HUES6 (cell line): ENCODE results near the gene LRTM2.

Experiments
- H3K27ac ChIP-seq: 2 replicates; pipeline ENCODE4 v1.7.0; 2013; ENCODE audit warnings: low read depth, mild to moderate bottlenecking, low read length, inconsistent platforms
- H3K27me3 ChIP-seq: 2 replicates; pipeline ENCODE4 v1.6.1; 2013; ENCODE audit warnings: low read length; ENCODE audit not compliant: control insufficient read depth, insufficient read depth
- H3K36me3 ChIP-seq: 2 replicates; pipeline ENCODE4 v1.6.1; 2013; ENCODE audit warnings: low read length; ENCODE audit not compliant: control insufficient read depth, insufficient read depth
- H3K4me1 ChIP-seq: 2 replicates; pipeline ENCODE4 v1.6.1; 2013; ENCODE audit warnings: low read length; ENCODE audit not compliant: control insufficient read depth, insufficient read depth
- H3K4me3 ChIP-seq: 2 replicates; pipeline ENCODE4 v1.5.1; 2013; ENCODE audit warnings: low read depth, low read length
- H3K9ac ChIP-seq: one replicate; pipeline ENCODE4 v1.6.1; 2013; ENCODE audit warnings: mild to moderate bottlenecking, low read length
- H3K9me3 ChIP-seq: 2 replicates; pipeline ENCODE4 v1.6.1; 2013; ENCODE audit warnings: low read depth, low read length; ENCODE audit not compliant: control insufficient read depth, insufficient read depth

LRTM2 gene

GRCh38 chr12:1847411-1847810, 27.0 kb downstream of the LRTM2 start:
- no peak overlapping the region for H3K9ac ChIP-seq
- no peak overlapping the region for H3K4me3 ChIP-seq
- peaks cover 2% of the 10 kb centered on the region; the same call in 1 of the 2 replicates for H3K27me3 ChIP-seq
- no peaks in the 10 kb centered on the region for H3K9me3 ChIP-seq
- no peak overlapping the region for H3K27ac ChIP-seq
- peaks cover 11% of the 10 kb centered on the region; the same call in 1 of the 2 replicates for H3K4me1 ChIP-seq
- H3K36me3 ChIP-seq = no peaks in the 10 kb centered on the region

DNA sequence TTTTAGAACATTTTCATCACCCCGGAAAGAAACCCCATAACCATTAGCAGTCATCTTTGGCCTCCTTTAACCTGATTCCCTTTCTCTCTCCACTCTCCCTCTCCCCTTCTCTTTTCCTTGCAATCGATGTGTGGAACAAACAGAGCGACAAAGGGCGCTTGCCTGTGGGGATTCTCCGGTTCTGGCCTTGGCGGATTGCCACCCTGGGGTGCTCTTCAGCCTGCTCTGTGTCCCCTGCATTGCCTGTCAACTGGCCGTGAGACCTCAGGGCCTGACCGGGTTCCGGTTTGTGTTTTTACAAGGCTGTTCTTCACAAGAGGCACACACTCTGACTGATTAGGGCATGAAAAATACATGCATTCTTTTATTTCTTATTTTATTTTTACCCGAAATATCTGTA, 27.8 kb downstream of the LRTM2 start:
- no peaks in the 10 kb centered on the region for H3K9me3 ChIP-seq
- H3K27me3 ChIP-seq = peaks cover 2% of the 10 kb centered on the region; the same call in 1 of the 2 replicates

DNA sequence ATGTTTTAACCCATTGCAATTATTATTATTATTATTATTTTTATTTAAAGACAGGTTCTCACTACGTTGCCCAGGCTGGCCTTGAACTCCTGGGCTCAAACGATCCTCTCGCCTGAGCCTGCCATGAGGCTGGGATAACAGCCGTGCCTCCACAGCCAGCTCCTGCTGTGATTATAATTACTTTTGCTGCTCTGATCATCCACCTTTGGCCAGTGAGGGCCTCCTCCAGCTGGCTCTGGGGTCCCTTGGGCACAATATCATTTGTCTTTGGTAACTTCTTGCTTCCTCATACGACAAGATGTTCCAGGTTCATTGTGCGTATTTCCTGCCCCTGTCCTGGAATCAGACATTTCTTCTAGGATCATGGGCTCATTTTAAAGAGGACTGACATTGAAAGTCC, 28.4 kb downstream of the LRTM2 start:
- Histone ChIP-seq H3K27ac (no peak overlapping the region), H3K4me1 (peaks cover 11% of the 10 kb centered on the region; the same call in 1 of the 2 replicates), H3K36me3 (no peaks in the 10 kb centered on the region), H3K27me3 (peaks cover 2% of the 10 kb centered on the region; the same call in 1 of the 2 replicates), H3K4me3 (no peak overlapping the region), H3K9ac (no peak overlapping the region), H3K9me3 (no peaks in the 10 kb centered on the region; the same call in 1 of the 2 replicates)

More for the DNA sequence above, 27.8 kb downstream of the LRTM2 start:
- no peak overlapping the region for H3K27ac ChIP-seq
- no peaks in the 10 kb centered on the region for H3K36me3 ChIP-seq
- peaks cover 11% of the 10 kb centered on the region; the same call in 1 of the 2 replicates for H3K4me1 ChIP-seq
- H3K4me3 ChIP-seq = no peak overlapping the region
- H3K9ac ChIP-seq = no peak overlapping the region

GRCh38 chr12:1851151-1851701, 30.9 kb downstream of the LRTM2 start:
- Histone ChIP-seq H3K36me3 (no peaks in the 10 kb centered on the region), H3K27me3 (no peaks in the 10 kb centered on the region), H3K4me3 (no peak overlapping the region), H3K27ac (no peak overlapping the region), H3K9me3 (peaks cover 20% of the 10 kb centered on the region; the same call in 1 of the 2 replicates), H3K9ac (no peak overlapping the region), H3K4me1 (no peaks in the 10 kb centered on the region; the same call in 1 of the 2 replicates)

GRCh38 chr12:1852076-1852475, 31.7 kb downstream of the LRTM2 start:
- Histone ChIP-seq H3K9ac (no peak overlapping the region), H3K9me3 (peaks cover 28% of the 10 kb centered on the region; the same call in 1 of the 2 replicates), H3K4me1 (no peaks in the 10 kb centered on the region; the same call in 1 of the 2 replicates), H3K36me3 (no peaks in the 10 kb centered on the region), H3K27me3 (no peaks in the 10 kb centered on the region), H3K4me3 (no peak overlapping the region), H3K27ac (no peak overlapping the region)

DNA sequence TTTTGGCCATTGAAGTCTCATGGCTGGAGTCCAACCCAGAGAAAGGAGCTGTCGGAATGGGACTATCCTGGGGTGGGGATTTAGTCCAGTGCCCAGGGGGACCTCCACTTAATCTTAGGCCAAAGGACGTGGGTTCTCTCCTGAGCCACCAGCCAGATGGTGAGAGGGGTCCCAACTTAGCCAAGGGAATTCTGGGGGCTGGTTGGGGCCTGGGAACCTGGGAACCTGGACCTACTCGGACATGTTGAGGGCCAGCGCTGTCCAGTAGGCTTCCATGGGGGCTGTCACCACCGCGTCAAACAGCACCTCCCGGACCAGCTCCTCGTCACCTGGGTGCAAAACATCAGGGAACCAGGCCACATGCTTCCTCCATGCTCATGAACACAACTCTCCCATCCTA, 33.4 kb downstream of the LRTM2 start:
- no peak overlapping the region for H3K9ac ChIP-seq
- no peak overlapping the region for H3K27ac ChIP-seq
- H3K4me3 ChIP-seq = no peak overlapping the region
- no peaks in the 10 kb centered on the region for H3K36me3 ChIP-seq
- H3K9me3 ChIP-seq = peaks cover 28% of the 10 kb centered on the region; the same call in 1 of the 2 replicates
- H3K4me1 ChIP-seq = no peaks in the 10 kb centered on the region; the same call in 1 of the 2 replicates
- no peaks in the 10 kb centered on the region for H3K27me3 ChIP-seq

DNA sequence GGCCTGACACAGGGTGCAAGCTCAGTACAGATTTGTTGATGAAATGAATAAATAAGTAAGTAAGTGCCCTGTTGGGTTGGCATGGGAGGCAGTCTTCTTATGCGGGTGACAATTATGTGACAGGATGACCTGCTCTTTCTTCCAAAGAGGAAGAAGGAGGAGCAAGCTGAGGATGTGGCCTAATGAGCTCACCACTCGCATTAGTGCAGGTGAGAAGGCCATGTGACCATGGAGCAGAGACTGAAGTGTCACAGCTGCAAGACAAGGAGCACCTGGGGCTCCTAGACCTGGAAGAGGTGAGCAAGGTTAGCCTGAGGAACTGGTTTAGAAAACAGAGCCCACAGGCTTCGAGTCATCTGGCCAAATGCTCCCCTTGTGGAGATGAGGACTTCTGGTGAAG, 34.9 kb downstream of the LRTM2 start:
- no peaks in the 10 kb centered on the region for H3K27me3 ChIP-seq
- no peaks in the 10 kb centered on the region for H3K36me3 ChIP-seq
- H3K9me3 ChIP-seq = peaks cover 28% of the 10 kb centered on the region; the same call in 1 of the 2 replicates
- no peak overlapping the region for H3K9ac ChIP-seq
- no peak overlapping the region for H3K27ac ChIP-seq
- H3K4me1 ChIP-seq = no peaks in the 10 kb centered on the region
- H3K4me3 ChIP-seq = no peak overlapping the region

- no peaks in the 10 kb centered on the region for H3K27me3 ChIP-seq
- H3K9me3 ChIP-seq = peaks cover 28% of the 10 kb centered on the region; the same call in 1 of the 2 replicates
- no peak overlapping the region for H3K4me3 ChIP-seq
- no peaks in the 10 kb centered on the region for H3K4me1 ChIP-seq
- H3K27ac ChIP-seq = no peak overlapping the region
- H3K36me3 ChIP-seq = no peaks in the 10 kb centered on the region
- H3K9ac ChIP-seq = no peak overlapping the region
Measured at GRCh38 chr12:1857086-1857485, 36.7 kb downstream of the LRTM2 start.

DNA sequence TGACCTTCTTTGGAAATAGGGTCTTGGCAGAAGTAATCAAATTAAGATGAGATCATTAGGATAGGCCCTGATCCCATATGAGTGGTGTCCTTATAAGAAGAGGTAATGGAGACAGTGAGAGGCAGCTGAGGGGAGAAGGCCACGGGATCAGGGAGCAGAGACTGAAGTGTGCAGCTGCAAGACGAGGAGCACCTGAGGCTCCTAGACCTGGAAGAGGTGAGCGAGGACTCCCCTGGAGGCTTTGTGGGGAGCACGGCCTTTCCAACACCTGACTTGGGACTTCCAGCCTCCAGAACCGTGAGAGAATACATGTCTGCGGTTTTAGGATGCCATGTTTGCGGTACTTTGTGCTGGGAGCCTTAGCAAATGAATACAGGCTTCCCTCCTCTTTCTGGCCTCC, 37.5 kb downstream of the LRTM2 start:
- Histone ChIP-seq H3K4me1 (no peaks in the 10 kb centered on the region), H3K36me3 (no peaks in the 10 kb centered on the region), H3K9ac (no peak overlapping the region), H3K27me3 (no peaks in the 10 kb centered on the region), H3K4me3 (no peak overlapping the region), H3K9me3 (peaks cover 28% of the 10 kb centered on the region; the same call in 1 of the 2 replicates), H3K27ac (no peak overlapping the region)

DNA sequence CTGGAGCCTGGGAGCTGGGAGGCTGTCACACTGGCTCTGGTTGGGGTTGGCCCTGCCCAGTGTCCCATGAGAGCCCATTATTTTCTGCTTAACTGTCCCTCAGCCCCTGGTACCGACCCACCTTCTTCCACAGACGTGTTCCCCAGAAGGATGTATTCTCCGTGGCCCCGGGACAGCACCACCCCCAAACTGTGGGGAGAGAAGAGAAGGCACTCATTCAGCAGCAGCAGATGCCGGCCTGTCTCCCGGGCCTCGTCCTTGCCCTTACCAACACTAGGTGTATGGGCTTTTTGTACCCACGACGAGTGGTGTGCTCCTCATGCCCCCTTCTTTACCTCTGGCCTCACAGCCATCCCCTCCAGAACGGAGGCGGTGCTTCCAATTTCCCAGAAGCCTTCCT, 38.1 kb downstream of the LRTM2 start:
- H3K9me3 ChIP-seq = peaks cover 28% of the 10 kb centered on the region; the same call in 1 of the 2 replicates
- H3K9ac ChIP-seq = no peak overlapping the region
- no peaks in the 10 kb centered on the region for H3K27me3 ChIP-seq
- no peak overlapping the region for H3K27ac ChIP-seq
- no peak overlapping the region for H3K4me3 ChIP-seq
- H3K4me1 ChIP-seq = no peaks in the 10 kb centered on the region
- no peaks in the 10 kb centered on the region for H3K36me3 ChIP-seq

- Histone ChIP-seq H3K4me1 (no peaks in the 10 kb centered on the region), H3K4me3 (no peak overlapping the region), H3K36me3 (no peaks in the 10 kb centered on the region), H3K27me3 (no peaks in the 10 kb centered on the region), H3K9ac (no peak overlapping the region), H3K9me3 (peaks cover 23% of the 10 kb centered on the region; the same call in 1 of the 2 replicates), H3K27ac (no peak overlapping the region)
Measured at GRCh38 chr12:1859643-1860042, 39.3 kb downstream of the LRTM2 start.
